GM19463 (cell line): Measurements from ENCODE around the gene RBM28.

ENCODE experiments used
- ATAC-seq: cut with Tn5 transposase; IDR thresholded peaks from one replicate; pipeline ENCODE4 v1.9.1; 2021; ENCODE audit warnings: mild to moderate bottlenecking, moderate library complexity; ENCODE audit not compliant: unreplicated experiment

RBM28 gene

GRCh38 chr7:128263420-128263819 lies 80.3 kb downstream of the RBM28 start:
- no peak for ATAC-seq

- ATAC-seq, result no peak
Observed at GRCh38 chr7:128262273-128263028, 81.3 kb downstream of the RBM28 start.

- ATAC-seq, result no peak
Observed at GRCh38 chr7:128260069-128260795, 83.5 kb downstream of the RBM28 start.

- ATAC-seq, result no peak
Observed at GRCh38 chr7:128259131-128260061, 84.3 kb downstream of the RBM28 start.

GRCh38 chr7:128257458-128257857 lies 86.2 kb downstream of the RBM28 start:
- no peak for ATAC-seq

- ATAC-seq, result no peak
Observed at GRCh38 chr7:128255271-128255670, 88.4 kb downstream of the RBM28 start.

- ATAC-seq, result no peak
Observed at GRCh38 chr7:128254470-128254869, 89.2 kb downstream of the RBM28 start.

GRCh38 chr7:128253701-128254100 lies 90.0 kb downstream of the RBM28 start:
- no peak for ATAC-seq

- no peak for ATAC-seq
Observed at GRCh38 chr7:128251337-128251736, 92.4 kb downstream of the RBM28 start.
